ENCODE measurements around the gene SLC25A25.
"Not testable (repeated sequence)": the region's sequence is repeated elsewhere in the genome, so short reads cannot be mapped to it uniquely, and the experiment has no call there.

SLC25A25 gene

DNA sequence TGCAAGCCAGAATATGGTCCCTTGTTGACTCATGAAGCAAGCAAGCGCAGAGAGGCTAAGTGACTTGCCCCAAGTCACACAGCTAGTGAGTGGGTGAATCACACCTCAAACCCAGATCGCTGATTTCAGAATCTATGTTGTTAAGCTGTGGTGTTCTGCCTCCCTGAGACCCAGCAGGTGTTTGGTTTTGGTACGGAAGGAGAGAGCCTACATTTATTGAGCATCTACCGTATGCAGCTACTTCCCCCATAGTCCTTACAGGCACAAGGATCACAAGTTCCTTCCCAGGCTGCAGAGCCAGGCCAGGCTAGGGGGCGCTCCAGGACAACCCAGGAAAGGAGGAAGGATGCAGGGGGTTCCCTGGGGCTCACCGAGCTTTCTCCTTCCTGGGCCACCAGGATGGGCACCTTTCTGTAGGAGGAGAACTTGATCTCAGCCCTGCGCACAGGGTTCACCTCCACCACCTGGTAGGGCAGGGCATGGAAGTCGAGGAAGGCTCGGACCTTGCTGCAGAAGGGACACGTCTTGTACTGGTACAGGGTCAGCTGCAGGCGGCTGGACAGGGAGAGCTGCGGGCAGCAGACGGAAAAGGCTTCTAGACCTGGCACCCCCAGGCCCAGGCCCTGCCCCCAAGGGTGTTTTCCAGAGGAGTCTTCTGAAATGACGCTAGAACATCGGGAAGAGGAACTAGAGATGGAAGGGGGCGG lies 57.0 kb downstream of the SLC25A25 start:
- DNase-seq (ENCODE audit: low spot score), result peak; percentile 38

GRCh38 chr9:128125580-128126354 lies 57.7 kb downstream of the SLC25A25 start:
- no peak for DNase-seq (ENCODE audit: low spot score)

DNA sequence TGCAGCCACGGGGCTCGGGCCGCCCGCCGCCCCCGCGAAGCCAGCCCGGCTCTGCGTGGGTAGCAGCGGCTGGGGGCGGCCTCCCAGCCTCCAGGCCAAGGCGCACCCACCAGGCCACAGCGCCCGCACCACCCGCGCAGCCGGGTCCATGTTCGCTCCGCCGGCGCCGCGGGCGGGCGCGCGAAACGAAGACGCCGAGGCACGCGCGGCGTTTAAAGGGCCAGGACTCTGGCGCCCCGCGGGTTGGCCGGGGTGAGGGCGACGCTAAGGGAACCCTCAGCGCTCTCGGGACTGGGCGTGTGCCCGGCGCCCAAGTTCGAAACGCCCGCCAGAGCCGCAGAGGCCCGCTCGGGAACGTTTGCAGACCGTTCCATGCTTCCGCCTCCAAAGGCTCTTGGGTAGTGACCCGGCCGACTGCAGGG lies 59.5 kb downstream of the SLC25A25 start, which contains the start of gene PTGES2:
PTGES2 (minus strand) TSS at position 162 of the 422 bp plus-strand sequence; CDS start at position 150, 12 bp downstream.
- DNase-seq (ENCODE audit: low spot score), result peak; percentile 87

DNA sequence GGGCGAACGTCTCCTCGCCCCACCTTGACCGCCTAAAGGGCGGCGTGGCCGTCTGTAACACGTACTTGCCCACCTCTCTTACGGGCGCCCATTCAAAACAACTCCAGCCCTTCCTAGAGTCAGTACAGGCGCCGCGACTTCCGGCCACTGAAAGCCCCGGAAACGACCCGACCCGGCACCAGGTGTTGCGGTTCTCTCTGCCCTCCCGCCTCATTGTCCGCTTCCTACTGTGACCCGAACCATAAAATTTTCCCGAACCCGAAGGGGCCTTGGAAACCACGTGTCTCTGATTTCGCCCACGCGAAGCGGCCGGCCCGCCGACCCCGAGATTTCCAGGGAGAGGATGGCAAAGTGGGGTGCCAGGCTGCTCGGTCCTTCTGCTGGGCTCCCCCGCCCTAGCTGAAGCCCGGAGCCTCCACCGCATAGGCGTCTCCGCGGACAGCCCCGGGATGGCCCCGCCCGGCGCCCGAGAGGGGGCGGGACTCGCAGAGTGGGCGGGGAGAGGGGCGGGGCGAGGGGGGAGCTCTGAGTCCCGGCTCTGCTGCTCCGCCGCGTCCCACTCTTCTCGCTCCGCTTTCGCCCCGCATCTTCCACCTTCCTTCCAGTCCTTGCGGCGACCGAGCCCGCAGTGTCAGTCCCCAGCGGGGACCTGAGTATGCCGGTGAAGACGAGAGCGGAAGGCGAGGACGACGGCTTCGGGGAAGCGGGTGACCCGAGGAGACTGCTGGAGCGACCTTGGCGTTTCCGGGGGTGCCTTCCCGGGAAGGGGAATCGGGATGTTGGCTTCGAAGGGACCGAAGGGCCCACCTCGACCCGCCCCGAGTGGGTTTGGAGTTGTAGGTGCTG lies 60.2 kb downstream of the SLC25A25 start:
- peak; percentile 91 for DNase-seq (ENCODE audit: low spot score)

DNA sequence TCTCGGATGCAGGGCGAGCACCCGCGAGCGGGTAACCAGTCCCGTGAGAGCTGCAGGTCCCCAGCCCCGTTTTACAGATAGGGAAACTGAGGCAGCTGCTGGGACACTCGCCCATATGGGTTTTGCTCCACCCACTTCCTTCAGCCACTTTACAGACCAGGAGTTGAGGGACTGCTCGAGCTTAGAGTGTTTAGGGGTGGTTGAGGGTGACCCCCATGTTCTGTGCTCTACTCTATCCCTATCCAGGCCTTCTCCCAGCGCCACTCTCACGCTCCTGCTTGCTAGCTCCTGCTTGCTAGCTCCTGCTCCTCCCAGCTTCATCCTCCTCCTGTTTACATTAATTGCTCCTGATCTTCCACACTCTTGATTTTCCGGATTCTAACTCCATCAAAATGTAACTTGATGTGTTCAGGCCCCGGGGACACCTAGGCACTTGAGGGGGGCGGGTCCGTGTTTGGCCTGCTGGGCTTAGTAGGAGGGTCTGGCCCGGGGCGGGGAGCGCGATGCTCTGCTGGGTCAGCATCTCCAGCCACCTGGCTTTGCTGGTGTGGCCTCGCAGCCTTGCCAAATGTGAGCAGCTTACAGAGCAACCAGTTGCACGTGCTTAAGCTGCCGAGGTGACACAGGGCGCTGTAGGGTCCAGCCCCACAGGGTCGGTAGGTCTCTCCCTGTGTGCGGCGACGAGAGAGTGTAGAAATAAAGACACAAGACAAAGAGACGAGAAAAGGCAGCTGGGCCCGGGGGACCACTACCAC lies 61.0 kb downstream of the SLC25A25 start:
- DNase-seq (ENCODE audit: low spot score), result peak; percentile 23

- not testable (repeated sequence) for DNase-seq (ENCODE audit: low spot score)
These were observed 62.1 kb downstream of the SLC25A25 start for GRCh38 chr9:128129976-128130590.

- DNase-seq (ENCODE audit: low spot score), result not testable (repeated sequence)
These were observed 62.6 kb downstream of the SLC25A25 start for GRCh38 chr9:128130651-128131050.

- not testable (repeated sequence) for DNase-seq (ENCODE audit: low spot score)
These were observed 63.3 kb downstream of the SLC25A25 start for GRCh38 chr9:128131346-128131745.

DNA sequence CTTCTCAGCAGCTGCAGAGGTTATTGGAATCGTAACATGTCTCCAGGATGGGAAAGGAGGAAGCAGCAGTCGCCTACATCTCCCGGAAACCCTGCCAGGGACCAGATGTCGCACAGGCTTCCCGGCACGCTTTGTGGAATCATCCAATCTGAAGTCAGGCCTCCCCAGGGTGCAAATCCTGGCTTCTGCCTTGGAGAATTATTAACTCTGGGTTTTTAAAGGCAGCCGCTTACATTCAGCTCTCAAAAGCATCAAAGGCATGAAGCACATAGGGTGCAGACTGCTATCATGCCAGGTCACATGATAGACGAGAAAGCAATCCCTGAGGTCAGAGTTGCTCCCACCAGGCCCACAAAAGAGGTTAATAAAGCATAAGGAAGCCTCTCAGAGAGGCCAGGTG lies 64.1 kb downstream of the SLC25A25 start:
- not testable (repeated sequence) for DNase-seq (ENCODE audit: low spot score)

DNA sequence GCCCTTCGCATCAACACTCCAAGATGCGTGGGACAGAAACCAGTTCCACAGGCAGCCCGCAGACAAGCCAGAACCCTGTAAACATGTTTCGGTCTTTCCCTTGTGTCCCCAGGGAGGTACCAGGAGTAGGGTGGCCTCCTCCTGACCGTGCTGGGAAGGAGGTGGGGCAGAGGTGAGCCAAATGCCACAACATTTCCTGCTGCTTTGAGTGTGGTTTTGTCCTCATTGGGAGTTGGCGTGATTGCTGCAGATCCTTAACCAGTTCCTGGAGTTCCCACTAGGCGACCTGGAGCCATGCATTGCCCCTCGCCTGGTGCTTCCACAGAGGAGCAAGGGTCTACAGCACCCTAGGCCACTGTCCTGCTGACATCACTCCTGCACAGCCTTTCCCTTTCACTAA lies 67.5 kb downstream of the SLC25A25 start:
- not testable (repeated sequence) for DNase-seq (ENCODE audit: low spot score)

DNA sequence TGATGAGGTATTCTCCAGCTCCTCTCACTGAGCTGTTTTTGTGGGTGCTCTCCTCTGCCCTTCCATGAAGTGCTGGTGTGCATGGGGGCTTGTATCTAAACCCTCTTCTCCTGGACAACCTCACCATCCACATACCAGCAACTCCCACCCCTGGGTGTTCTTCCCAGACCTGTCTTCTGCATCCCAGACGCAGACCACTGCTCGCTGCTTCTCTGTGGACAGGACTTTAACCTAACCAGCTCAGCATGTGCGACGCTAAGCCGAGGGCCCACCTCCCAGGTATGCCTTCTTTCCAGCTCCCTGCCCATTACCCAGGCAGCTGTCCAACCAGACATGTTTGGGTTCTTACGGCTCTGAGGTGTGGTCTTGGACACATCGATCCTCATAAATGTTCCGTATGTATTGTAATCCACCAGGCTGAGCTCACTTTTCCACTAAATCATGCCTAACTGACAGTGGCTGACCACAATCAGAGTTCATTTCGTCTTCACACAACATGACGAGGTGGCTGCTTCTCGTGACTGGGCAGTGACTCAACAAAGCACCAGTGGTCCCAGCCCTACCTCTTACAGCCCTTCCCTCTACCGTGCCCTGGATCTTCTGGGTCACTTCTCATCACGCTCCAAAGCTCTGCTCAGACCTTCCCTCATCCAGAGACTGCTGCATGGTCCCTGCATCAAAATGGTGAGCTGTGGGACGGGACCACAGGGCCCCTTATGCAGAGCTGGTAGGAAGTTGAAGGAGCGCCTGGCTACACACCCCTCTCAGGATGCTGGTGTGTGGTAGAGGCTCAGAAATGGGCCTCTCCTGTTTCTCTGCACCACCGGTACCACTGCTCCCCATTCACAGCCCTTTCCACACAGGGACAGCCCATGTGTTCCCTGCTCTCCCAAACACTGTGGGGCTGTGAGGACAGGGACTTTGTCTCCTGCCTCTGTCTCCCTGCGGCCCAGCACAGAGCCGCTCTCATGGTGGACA lies 69.1 kb downstream of the SLC25A25 start:
- no peak for DNase-seq (ENCODE audit: low spot score)

DNA sequence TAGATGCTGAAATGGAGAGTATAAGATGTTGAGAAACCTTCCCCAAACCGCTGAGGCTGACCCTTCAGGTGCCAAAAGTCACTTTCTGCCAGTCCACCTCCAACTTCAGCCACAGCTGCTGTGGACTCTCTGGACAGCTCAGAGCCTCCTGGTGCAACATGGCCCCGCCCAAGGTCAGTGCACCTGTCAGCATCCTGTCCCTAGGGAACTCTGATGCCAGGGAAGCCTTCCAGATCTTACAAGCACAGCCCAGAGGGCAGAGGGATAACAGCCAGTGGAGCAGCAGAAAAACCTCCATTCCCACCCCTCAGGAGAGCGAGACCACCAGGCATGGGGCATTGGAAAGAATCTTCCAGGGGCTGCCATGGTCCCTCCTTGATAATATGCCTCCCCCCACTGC lies 70.0 kb downstream of the SLC25A25 start:
- DNase-seq (ENCODE audit: low spot score), result no peak

- no peak for DNase-seq (ENCODE audit: low spot score)
These were observed 71.6 kb downstream of the SLC25A25 start for GRCh38 chr9:128139621-128140020.

- no peak for DNase-seq (ENCODE audit: low spot score)
These were observed 73.6 kb downstream of the SLC25A25 start for GRCh38 chr9:128141604-128142003.

DNA sequence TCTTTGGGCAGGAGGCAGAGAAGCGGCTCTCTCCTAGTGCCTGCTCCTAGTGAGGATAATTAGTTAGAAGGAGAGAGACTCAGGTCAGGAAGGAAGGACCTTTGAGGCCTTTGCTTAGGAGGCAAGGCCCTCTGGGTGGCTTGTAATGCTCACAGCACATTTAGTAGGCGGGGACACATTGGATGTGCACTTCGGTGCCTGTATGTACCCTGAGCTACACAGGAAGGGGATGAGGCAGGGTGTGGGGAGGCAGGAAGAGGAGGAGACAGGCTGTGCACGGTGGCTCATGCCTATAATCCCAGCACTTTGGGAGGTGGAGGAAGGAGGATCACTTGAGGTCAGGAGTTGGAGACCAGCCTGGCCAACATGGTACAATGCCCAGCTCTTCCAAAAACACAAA lies 74.0 kb downstream of the SLC25A25 start:
- no peak for DNase-seq (ENCODE audit: low spot score)

- no peak for DNase-seq (ENCODE audit: low spot score)
These were observed 74.6 kb downstream of the SLC25A25 start for GRCh38 chr9:128142596-128142995.

GRCh38 chr9:128143525-128144238 lies 75.7 kb downstream of the SLC25A25 start:
- no peak for DNase-seq (ENCODE audit: low spot score)

DNA sequence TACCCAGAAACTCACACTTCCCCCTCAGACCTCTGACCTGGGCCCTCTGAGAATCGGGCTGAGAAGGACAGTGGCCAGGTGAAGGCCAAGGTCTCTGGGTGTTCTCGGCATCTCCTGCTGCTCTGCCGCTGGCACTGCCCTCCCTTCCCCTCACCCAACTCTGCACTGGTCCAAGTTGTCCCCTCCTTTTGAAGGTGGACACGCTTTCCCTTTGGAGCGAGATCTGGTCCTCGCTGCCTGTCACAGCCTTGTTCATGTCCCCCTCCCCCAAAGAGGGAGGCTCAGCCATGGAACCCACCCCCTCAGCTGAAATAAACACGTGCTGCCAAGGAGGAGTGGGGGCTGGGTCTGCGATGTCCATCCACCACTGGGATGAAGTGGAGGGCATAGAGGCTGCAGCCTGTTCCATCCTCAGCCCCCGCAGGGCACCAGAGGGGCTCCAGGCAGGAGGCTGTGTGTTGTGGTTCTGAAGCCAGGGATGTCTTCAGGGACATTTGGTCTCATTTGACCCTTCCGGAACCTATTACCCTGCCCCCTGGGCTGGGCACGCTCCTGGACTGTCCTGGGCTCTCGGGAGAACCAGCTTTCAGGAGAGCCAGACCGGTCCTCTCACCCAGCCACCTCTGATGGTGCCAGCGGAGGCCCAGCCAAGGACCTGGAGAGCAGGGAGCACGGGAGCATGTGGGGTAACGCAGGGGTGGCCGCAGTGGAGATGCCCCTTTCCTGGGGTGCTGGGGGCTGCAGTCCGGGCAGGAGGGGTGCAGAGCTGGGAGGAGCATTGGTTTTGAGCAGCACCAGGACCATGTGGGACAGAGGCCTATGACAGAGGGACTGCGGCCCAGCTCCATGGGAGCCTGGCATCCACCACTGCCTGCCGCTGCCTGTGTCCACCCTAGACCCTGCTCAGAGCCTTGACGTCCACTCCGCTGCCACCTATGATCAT lies 76.5 kb downstream of the SLC25A25 start:
- DNase-seq (ENCODE audit: low spot score), result no peak
